H7 (cell line): Measurements from ENCODE around the gene TMEM51. TPM values are rescaled to one million over a fixed set of nuclear protein-coding genes. Genes with fewer than 3 reads are reported as not detected.

Source experiments
- DNase-seq: peaks from one replicate; pipeline ENCODE4 v3.0.0; 2012
- H3K27me3 ChIP-seq: 2 replicates; pipeline ENCODE4 v1.6.0; 2011; ENCODE audit warnings: mild to moderate bottlenecking, low read length; ENCODE audit not compliant: control insufficient read depth, insufficient read depth
- H3K36me3 ChIP-seq: replicated peaks from 2 replicates; pipeline ENCODE4 v1.5.1; 2011; ENCODE audit warnings: low read length; ENCODE audit not compliant: control insufficient read depth, insufficient read depth
- H3K4me3 ChIP-seq: 2 replicates; pipeline ENCODE4 v1.5.1; 2011; ENCODE audit warnings: low read depth, mild to moderate bottlenecking, control low read depth, low read length, moderate library complexity; ENCODE audit not compliant: insufficient read depth
- total RNA-seq: library from RNA; depleted of rRNA; stranded (reverse); fragments of >200 nt; shearing (Covaris generic); gene quantifications from 2 replicates; pipeline ENCODE4 v1.2.3, GENCODE V29; 2014; rRNA removed

Gene TMEM51
- total RNA-seq, 1 experiment from 2014 or later: 11.9 TPM

- DNase-seq: no peak
- no peaks in the 10 kb centered on the region; the same call in 1 of the 2 replicates for H3K27me3 ChIP-seq
- H3K4me3 ChIP-seq: no peak overlapping the region
- no peaks in the 10 kb centered on the region for H3K36me3 ChIP-seq
Measured at GRCh38 chr1:15255582-15256149, 102.1 kb downstream of the TMEM51 start.

GRCh38 chr1:15256584-15256983 lies 103.0 kb downstream of the TMEM51 start:
- no peak for DNase-seq
- Histone ChIP-seq H3K4me3 (no peak overlapping the region), H3K27me3 (no peaks in the 10 kb centered on the region; the same call in 1 of the 2 replicates), H3K36me3 (no peaks in the 10 kb centered on the region)

GRCh38 chr1:15257309-15257708 lies 103.8 kb downstream of the TMEM51 start:
- H3K4me3 ChIP-seq: no peak overlapping the region
- no peaks in the 10 kb centered on the region for H3K36me3 ChIP-seq
- H3K27me3 ChIP-seq: no peaks in the 10 kb centered on the region; the same call in 1 of the 2 replicates
- DNase-seq: no peak

GRCh38 chr1:15258833-15259621 lies 105.5 kb downstream of the TMEM51 start:
- no peak for DNase-seq
- Histone ChIP-seq H3K27me3 (no peaks in the 10 kb centered on the region; the same call in 1 of the 2 replicates), H3K4me3 (no peak overlapping the region)

GRCh38 chr1:15259622-15260007 lies 106.1 kb downstream of the TMEM51 start:
- no peak for DNase-seq
- no peaks in the 10 kb centered on the region for H3K36me3 ChIP-seq

More at GRCh38 chr1:15258833-15259621, 105.5 kb downstream of the TMEM51 start:
- H3K36me3 ChIP-seq: no peaks in the 10 kb centered on the region

GRCh38 chr1:15260418-15261154 lies 107.0 kb downstream of the TMEM51 start:
- no peaks in the 10 kb centered on the region; the same call in 1 of the 2 replicates for H3K27me3 ChIP-seq
- no peak for DNase-seq
- no peak overlapping the region for H3K4me3 ChIP-seq
- H3K36me3 ChIP-seq: no peaks in the 10 kb centered on the region

More at GRCh38 chr1:15259622-15260007, 106.1 kb downstream of the TMEM51 start:
- Histone ChIP-seq H3K27me3 (no peaks in the 10 kb centered on the region; the same call in 1 of the 2 replicates), H3K4me3 (no peak overlapping the region)

- no peaks in the 10 kb centered on the region; the same call in 1 of the 2 replicates for H3K27me3 ChIP-seq
- H3K36me3 ChIP-seq: no peaks in the 10 kb centered on the region
- no peak overlapping the region for H3K4me3 ChIP-seq
- no peak for DNase-seq
Measured at GRCh38 chr1:15261155-15262002, 107.8 kb downstream of the TMEM51 start.

- no peak for DNase-seq
- Histone ChIP-seq H3K4me3 (no peak overlapping the region), H3K27me3 (no peaks in the 10 kb centered on the region; the same call in 1 of the 2 replicates), H3K36me3 (no peaks in the 10 kb centered on the region)
Measured at GRCh38 chr1:15262003-15262377, 108.4 kb downstream of the TMEM51 start.

GRCh38 chr1:15262706-15263105 lies 109.2 kb downstream of the TMEM51 start:
- no peak for DNase-seq
- Histone ChIP-seq H3K36me3 (no peaks in the 10 kb centered on the region), H3K4me3 (no peak overlapping the region), H3K27me3 (no peaks in the 10 kb centered on the region; the same call in 1 of the 2 replicates)

- Histone ChIP-seq H3K27me3 (no peaks in the 10 kb centered on the region; the same call in 1 of the 2 replicates), H3K36me3 (no peaks in the 10 kb centered on the region), H3K4me3 (no peak overlapping the region)
- no peak for DNase-seq
Measured at GRCh38 chr1:15264769-15265168, 111.2 kb downstream of the TMEM51 start.

Other genes starting within 250 kb of the TMEM51 start
- 0.52 and 0.83 TPM in 2 replicates for gene FHAD1, start 93.5 kb downstream of the TMEM51 start, total RNA-seq